ENCODE data around the gene SF3A1.

Gene SF3A1

GRCh38 chr22:30290342-30291057 lies 66.2 kb downstream of the SF3A1 start:
- FAIRE-seq: no peak
- TF ChIP-seq CTCF (IDR thresholded peaks at IDR 0.05; ENCODE audit: insufficient read depth, missing control alignments): no peak
- no peak for DNase-seq (ENCODE audit: insufficient read length, low spot score)

GRCh38 chr22:30289980-30290313 lies 66.7 kb downstream of the SF3A1 start:
- DNase-seq (ENCODE audit: insufficient read length, low spot score) (no peak), FAIRE-seq (no peak)
- no peak for TF ChIP-seq CTCF (IDR thresholded peaks at IDR 0.05; ENCODE audit: insufficient read depth, missing control alignments)

DNA sequence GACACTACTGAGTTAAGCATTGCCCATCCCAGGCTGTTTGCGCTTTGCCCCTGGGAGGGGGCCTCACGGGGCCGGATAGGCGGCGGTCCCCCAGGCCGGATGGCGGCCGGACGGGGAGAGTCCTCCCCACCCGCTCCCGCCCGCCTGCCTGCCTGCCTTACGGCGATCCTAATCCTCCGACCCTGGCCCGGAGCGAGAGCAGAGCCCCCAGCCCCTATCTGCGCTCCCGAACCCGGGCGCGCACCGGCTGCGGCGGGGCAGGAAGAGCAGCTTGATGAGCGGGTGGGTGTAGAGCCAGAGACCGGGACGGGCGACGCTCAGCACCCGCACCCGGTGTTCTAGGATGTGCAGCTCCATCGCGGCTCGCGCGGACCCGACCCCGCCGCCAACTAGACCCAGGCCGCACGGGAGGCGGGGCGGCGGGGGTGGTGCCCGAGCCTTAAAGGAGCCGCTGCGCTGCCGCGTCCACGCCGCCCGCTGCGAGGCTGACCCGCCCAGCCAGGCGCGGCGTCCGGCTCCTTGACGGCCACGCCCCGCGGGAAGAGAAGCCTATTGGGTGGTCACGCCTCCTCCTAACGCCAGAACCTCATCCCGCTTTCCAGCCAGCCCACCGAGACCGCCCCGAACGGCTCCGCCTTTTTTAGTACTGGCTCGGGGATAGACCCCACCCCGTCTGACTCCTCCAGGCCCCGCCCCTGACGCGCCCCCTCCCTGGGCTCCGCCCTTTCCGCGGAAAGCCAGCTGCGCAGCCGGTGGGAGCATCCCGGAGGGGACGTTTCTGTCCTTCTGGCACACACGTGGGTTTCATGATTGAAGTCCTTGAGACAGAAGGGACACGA lies 67.3 kb downstream of the SF3A1 start, which contains the start of gene CASTOR1:
CASTOR1 (minus strand) TSS at position 365 of the 839 bp plus-strand sequence; CDS start at position 357, 8 bp downstream.
- DNase-seq (ENCODE audit: insufficient read length, low spot score): peak; percentile 94
- no peak for FAIRE-seq
- no peak for TF ChIP-seq CTCF (IDR thresholded peaks at IDR 0.05; ENCODE audit: insufficient read depth, missing control alignments)

DNA sequence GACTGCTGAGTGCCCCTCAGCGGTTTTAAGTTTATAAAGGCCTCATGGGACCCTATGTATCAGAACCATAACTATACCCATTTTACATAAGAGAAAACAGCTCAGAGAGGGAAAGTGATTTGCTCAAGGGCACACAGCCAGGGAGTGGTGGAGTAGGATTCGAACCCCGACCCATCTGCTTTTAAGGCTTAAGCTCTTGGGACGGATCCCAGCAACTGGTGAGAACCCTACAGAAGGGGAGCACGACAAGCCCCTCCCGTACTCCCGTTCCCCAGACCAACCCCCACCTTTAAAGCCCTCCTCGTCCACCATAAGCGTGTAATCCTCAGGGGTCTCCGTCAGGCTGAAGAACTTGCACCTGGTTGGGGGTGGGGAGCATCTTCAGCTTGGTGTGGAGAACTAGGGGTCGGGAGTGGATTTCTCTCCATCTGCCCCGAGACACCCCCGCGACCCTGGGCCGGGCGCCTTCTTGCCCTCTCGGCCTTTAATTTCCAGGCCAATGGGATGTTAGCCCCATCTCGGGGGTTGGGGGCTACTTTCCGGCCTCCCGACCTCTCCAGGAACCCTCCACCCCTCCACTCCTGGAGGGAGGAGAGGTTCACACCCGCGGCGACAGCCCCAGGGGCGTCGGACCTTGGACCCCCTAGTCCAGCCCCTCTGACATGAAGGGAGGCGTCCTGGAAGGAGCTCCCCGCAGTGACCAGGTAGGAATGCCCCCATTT lies 68.1 kb downstream of the SF3A1 start:
- no peak for FAIRE-seq
- TF ChIP-seq CTCF (IDR thresholded peaks at IDR 0.05; ENCODE audit: insufficient read depth, missing control alignments): no peak

GRCh38 chr22:30287648-30288418 lies 68.9 kb downstream of the SF3A1 start:
- FAIRE-seq (no peak), DNase-seq (ENCODE audit: insufficient read length, low spot score) (no peak)
- TF ChIP-seq CTCF (IDR thresholded peaks at IDR 0.05; ENCODE audit: insufficient read depth, missing control alignments): peak; percentile 90

More for the DNA sequence above, 68.1 kb downstream of the SF3A1 start:
- no peak for DNase-seq (ENCODE audit: insufficient read length, low spot score)

GRCh38 chr22:30286813-30287647 lies 69.7 kb downstream of the SF3A1 start:
- no peak for FAIRE-seq
- DNase-seq (ENCODE audit: insufficient read length, low spot score): peak; percentile 42
- peak; percentile 64 for TF ChIP-seq CTCF (IDR thresholded peaks at IDR 0.05; ENCODE audit: insufficient read depth, missing control alignments)
